GM20000 (cell line): Measurements from ENCODE around the gene ARHGAP1.

Experiments
- DNase-seq: peaks from one replicate; pipeline ENCODE4 v3.0.0; 2012; ENCODE audit warnings: low spot score
- CTCF ChIP-seq: IDR thresholded peaks from 2 replicates; pipeline ENCODE4 v1.5.1; 2012; ENCODE audit warnings: mild to moderate bottlenecking, control low read depth; ENCODE audit errors: extremely low read depth, missing control alignments

ARHGAP1 gene

GRCh38 chr11:46690702-46691101, 9.7 kb downstream of the ARHGAP1 start:
- DNase-seq, result no peak
- TF ChIP-seq CTCF, result no peak

- DNase-seq, result no peak
Observed at GRCh38 chr11:46686886-46687795, 13.3 kb downstream of the ARHGAP1 start.

GRCh38 chr11:46684367-46684766, 16.1 kb downstream of the ARHGAP1 start:
- no peak for DNase-seq
- no peak for TF ChIP-seq CTCF

More at GRCh38 chr11:46686886-46687795, 13.3 kb downstream of the ARHGAP1 start:
- no peak for TF ChIP-seq CTCF

- TF ChIP-seq CTCF, result no peak
- DNase-seq, result no peak
Observed at GRCh38 chr11:46682773-46683752, 17.4 kb downstream of the ARHGAP1 start.

GRCh38 chr11:46681814-46682213, 18.6 kb downstream of the ARHGAP1 start:
- TF ChIP-seq CTCF, result no peak
- DNase-seq, result no peak

- TF ChIP-seq CTCF, result no peak
- no peak for DNase-seq
Observed at GRCh38 chr11:46680815-46681214, 19.6 kb downstream of the ARHGAP1 start.
